8988T (cell line): Measurements from ENCODE around the gene SP9.

Experiments
- DNase-seq: peaks from one replicate; pipeline ENCODE4 v3.0.0; 2011

Gene SP9

DNA sequence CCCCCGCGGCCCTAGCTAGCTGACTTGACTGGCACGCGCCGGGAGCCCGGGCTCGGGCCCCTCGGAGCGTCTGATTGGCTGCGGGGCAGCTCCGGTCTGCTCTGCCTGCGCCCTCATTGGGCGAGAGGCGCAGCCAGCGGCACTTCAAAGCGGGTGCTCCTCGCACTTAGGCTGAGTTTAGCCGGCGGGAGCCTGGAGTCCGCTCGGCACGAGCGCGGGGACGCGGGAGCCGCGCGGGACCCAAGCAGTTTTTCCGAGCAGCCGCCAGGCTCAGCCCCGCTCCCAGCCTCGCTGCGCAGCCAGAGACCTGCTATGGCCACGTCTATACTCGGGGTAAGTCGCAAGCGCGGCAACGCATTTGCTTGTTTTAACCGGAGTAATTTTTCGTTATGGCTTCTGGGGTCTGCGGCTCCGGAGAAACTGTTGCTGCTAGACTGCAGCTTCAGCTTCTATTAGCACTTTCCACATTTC lies at the start of gene SP9:
SP9 (plus strand) TSS at position 174 of the 471 bp plus-strand sequence; CDS start at position 313, 139 bp downstream.
- DNase-seq, result no peak

DNA sequence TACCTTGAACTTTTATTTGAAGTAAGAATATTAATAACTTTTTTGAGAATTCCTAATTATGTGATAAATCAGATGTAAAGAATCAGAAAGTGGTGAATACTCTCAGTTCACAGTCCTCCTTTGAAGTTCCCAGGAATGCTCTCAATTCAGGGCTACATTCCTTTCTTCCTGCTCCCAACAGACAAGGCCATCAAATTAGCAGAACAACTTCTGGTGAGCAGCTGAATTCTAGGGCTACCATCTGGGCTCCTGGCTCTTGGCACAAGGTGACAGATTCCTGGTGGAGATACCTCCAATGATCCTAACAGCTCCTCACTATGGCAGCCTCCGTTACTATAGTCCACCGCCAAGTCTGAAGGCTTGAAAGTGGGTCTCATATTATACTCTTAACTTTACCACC lies 48.6 kb upstream of the SP9 start:
- DNase-seq, result no peak

DNA sequence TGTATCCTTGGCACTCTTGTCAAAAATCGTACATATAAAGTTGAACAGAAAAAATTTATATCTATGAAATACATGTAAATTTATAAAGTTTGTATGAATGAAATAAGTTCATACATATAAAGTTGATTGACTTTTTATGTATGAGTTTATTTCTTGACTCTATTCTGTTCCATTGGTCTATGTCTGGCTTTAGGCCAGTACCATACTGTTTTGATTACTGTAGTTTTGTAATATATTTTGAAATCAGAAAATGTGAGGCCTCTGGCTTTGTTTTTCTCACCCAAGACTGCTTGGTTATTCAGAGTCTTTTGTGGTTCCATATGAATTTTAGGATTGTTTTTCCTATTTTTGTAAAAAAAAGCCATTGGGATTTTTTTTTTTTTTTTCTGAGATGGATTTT lies 41.8 kb upstream of the SP9 start:
- no peak for DNase-seq

DNA sequence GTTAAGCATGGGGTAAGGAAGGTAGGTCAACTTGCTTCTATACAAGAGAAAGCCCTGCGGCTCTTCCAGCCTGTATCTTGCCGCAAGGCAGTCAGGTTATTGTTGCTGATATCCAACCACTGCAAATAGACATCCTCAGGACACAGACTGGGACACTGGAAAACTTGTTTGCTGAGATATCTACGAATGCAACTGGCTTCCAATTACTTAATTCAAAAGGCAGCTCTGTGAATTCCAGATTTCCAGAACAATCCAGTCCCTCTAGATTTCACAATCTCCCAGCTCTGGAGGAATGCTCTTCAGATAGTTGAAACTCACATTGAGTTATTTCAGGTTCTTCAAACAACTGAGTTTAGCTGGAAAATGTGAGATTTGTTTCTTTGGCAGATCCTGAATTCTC lies 34.6 kb upstream of the SP9 start:
- no peak for DNase-seq

DNA sequence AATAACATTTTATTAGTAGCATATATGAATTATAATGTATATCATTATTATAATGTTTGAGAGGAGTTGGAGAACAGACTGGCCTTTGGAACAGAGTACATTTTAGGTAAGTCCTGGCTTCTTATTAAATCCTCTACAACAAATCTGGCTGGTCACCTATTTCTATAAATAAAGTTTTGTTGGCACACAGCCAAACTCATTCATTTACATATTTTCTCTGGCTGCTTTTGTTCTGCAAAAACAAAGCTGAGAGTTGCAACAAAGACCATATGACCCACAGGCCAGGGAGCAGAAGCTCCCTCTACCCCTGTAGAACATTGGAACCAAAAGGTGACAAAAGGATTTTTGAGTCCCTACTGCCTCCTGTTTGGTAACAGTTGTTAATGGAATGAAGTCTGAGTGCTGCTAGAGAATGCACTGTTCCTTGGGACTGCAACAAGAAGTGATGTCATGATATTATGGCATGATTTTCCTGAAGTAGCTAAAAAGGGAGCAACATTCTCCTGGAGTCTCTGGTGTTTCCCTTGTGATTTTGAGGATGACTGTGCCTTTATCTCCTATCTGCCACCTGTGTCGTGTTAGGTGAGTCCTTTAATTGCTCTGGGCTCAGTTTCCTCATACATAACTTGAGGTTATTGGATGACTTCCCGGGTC lies 22.0 kb upstream of the SP9 start:
- no peak for DNase-seq

DNA sequence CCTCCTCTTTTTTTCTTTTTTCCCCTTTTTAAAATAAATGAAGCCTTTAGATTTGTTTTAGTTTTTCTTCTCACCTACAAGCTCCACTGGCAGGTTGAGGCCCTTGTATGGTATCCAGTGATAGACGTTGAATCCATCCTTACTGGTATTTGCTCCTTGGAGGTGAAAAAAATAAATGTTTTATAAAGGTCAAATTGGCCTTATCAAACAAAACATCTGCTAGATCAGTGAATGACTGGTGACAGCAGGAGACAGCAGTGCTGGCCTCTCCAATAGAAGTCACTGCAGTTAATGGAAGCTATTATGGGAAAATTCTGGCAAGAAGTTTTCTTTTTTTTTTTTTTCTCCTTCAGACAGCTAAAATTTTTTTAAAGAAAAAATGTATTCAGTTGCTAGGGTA lies 12.6 kb upstream of the SP9 start:
- DNase-seq, result no peak

DNA sequence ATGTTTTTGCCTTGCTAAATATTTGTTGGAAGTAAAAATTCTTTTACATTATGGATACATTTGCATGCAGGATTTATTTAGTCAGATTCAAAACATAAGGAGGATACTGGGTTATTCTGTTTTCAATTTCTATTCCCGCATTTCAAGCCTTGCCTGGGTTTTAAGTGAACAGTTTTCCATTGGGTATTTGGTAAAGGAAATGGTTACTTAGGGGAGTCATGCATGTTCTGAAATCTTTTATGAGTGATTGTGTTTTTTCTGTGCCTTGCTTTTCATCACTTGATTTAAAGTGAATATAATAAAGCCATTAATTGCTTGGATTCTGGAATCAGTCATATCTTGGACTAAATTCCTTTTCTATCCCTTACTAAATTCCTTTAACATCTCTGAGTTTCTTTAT lies 12.0 kb upstream of the SP9 start:
- no peak for DNase-seq

DNA sequence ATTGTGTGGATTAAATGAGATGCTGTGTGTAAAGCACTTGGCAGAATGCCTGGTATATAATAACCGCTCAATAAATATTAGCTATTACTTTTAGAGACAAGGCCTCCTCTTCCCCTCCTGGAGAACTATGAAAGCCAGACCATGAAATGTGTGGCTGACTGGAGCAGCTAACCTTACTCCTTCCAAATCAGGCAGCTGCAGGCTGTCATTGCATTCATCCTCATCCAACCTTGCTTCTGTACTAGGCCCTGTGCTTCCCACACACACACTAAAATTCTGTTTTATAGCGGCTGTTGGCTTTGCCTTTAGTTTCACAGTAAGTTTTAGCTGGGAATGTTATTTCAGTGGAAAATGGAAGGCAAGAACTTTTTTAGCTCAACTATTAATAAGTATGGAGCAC lies 10.2 kb upstream of the SP9 start:
- no peak for DNase-seq

DNA sequence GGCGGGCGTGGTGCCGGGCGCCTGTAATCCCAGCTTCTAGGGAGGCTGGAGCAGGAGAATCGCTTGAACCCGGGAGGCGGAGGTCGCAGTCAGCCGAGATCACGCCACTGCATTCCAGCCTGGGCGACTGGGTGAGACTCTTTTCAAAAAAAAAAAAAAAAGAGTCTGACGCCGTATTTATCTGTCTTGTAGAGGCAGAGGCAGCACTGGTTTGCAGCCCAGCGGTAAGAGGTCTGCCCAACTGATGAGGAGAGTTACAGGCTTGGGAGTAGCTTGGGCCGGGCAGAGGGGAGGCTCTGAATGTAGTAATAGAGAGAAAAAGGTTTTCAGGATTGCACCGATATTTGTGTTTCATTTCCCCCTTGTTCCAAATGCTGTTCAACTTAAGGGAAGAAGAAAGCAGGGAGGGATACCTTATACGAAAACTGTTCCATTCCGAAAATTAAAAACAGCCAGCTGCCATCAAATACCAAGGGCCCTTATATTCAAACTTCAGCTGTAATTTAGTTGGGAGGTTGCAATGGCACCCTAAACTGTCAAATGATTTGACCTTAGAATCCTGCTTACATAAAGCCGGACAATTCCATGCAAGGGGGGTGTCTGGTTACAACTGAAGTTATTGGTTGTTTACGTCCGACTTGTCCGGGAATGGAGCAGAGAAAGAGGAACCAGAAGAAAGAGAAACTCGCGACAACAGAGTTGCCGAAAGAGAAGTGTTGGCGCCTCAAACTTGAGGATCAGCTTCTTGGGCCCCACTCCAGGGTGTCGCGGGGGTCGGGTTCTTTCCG lies 9.2 kb upstream of the SP9 start:
- DNase-seq, result no peak

DNA sequence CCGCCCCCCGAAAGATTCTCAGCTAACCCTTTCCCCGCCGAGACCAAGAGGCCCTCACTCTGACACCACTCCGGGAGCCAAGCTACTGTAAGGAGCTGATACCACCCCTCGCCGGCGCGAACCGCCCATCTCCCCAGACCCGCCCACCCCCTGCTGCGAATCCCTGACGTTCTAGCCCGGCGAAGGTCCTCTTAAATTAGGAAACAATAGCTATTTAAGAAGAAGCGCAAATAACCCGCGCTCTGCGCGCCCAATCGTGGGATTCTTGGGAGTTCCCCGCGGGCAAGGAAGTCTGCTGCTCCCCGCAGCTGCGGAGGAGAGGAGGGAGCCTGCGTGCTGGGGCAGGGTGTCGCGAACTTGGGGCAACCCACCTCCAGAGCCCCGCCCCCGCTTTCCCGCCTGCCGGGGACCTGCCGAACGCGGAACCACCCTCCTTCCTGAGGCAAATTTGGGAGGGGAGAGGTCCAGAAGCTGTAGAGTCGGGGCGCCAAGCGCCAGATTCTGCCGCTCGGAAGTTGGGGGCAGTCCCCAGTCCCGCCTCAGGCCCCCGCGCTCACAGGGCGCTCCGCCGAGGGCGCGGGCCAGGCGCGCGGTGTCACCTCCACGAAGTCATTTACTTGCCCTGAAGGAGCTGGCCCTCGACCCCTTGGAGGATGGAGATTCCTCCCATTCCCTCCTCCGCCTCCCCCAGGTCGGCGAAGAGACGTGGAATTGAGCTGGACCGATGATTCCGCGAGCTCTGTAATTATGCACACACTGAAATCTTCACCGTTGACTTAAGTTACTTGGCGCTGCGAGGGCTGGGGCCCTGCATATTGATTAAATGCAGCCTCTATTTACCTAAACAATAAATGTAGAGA lies 8.4 kb upstream of the SP9 start:
- DNase-seq, result no peak

DNA sequence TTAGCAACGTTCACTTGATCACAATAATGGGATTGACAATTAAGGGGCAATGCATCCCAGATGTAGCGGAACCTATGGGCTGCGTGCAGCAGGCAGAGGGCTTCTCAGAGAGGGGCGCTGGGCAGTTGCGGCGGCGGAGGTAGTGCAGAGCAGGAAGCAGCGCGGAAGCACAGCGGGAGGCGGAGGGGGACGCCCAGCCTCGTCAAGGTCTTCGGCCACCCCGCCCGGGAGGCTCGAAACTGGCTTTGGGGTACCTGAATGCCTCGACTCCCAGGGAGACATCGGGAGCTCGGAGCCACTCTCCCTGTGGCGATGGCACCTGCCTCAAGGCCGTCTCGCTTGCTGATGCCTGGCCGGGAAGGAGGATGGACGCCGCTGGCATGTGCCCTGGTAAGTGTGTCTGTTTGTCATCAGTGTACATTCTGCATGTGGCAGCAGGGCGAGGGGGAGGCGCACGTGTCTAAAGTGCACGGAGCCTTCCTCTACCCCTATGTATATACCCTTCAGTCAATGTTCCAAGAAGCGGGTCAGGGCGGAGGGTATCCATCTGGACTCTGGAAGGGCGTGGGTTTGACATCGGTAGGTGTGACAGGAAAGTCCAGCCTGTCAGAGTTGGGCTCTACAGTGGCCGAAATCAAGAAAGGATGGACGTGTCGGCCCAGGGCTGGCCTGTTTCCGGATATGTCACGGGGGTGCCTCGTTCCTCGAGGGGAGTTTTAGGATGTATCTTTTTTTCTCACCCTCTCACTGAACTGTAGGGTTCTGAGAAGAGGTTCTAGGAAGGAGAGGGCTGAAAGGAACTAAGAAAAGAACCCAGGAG lies 7.5 kb upstream of the SP9 start:
- DNase-seq, result no peak

DNA sequence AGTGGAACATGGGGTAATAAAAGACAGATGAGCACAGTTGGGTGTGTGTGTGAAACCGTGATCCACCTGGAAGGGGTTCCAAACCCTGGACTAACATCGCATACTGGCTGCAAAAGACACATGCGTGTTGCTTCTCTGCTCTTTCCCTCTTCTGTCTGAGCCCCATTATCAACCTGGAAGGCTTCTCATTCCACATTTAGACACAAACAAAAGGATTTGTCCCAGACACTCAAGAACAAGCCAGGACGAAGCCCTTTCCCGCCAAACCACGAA lies 7.0 kb upstream of the SP9 start:
- DNase-seq, result no peak

DNA sequence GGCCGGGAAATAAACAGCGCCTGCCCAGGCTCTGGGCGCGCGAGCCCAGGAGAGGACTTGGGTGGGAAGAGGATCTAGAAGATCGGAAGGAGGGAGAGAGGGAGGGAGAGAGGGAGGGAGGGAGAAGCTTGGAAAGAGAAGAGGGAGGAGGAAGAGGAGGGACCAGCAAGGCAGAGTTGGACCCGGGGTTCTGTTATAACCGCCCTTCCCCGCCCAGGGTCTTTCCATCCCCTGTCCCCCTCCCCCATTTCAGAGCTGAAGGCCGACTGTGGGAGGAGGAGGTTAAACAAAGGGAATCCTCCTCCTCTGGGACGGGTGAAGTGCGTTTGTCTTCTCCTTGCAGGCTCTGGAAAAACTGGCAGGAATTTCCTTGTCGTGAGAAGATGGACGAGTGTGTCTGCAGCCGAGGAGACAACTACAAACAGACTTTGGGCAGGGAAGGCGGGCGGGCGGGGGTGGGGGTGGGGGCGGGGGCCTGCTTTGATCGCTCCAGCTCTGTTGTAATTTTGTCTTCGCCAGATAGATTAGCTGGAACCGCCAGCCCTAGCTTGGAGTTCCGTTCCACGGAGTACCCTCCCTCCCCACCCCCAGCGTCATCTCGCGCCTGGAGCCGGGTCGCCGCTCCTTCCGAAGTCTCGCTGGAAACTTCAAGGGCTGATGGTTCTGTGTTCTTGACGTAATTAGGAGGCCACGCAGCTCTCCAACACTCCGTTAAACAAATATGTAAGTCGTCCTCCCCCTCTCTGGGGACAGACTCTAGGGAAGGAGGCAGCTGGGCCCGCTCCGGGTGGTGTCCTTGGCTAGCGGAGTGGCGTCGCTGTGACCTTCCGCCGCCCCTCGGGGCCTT lies 6.4 kb upstream of the SP9 start:
- no peak for DNase-seq

DNA sequence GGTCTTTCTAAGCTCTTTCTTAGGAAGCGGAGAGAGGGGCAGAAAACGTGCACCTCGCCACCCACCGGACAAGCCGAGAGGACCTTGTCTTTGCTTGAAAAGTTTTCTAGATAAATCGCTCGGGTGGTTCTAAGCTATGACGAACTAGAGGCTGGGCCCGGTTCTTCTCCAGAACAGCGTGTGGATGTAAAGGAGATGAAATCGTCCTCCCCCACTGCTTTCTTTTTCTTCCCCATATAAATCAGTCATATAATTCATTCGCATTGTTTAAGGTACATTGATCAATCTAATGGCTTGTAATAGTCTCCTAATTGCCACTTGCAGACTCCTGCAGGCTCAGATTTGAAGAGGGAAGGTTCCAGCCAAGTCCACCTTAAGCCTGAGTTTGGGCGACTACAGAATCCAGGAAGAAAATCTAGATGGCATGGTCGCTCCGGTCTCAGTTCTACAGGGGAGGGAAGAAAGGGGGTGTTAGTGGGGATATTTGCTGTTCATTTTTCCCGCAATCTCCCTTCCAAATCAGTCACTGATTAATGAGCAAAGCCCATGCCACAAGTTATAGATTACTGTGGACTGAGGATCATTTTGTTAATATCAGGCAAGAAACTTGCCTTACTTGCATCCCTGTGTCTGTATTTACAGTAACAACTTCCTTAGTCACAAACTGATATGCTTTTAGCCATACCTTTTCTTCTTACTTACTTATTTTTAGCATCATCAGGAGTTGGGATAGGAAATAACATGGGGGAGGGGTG lies 5.6 kb upstream of the SP9 start:
- no peak for DNase-seq

DNA sequence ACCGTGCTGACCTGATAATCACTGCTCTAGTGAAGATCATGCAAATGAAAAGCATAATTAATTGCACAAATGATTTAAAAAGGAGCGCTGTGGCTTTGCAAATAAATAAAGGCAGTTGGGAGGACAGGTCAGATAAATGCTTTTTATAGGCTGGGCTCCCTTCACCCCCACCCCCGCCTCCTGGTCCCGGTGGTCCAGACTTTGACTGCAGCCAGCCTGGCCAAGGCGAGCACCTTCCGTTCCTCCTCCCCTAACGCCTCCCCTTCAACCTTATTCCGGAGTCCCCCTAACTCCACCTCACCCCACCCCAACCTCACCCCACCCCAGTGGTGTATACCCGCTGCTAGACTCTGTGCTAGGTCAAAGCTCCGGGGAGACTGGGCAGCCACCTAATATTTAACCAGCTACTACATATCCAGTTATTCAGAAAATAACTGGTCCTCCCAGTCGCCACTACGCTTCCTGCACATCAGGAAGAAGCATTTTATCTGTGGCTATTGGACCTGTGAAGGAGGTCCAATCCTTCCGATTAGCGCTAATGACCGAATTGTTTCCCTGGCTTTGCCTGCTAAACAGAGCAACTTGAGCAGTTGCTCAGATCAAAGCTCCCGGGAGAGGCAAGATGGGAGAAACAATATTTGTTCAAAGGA lies 3.7 kb upstream of the SP9 start:
- no peak for DNase-seq

DNA sequence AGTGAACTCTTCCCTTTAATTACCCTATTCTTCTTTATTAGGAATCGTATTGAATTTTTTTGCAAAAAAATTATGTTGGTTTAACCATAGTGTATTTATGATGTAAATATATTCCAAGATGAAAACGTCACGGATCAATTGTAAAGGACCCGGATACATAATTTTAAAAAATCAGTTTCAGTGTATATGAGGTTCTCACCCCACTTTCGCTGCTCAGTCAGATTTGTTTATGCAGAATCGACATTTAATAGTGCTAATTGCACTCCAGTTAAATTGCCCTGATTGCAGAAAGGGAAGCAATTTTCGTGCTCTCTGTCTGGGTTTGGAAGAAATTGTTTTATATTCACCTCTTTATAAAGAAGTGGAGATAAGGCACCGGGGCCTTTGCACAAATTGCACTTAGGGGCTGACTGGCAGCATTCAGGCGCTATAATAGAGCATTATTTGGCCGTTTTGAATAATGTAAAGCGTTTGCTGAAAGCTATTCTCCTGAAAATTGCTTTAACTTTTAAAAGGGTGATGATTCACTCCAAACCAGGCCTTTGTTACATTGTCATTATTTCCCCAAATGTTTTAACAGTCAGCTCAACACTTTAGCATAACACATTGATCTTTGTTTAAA lies 3.0 kb upstream of the SP9 start:
- DNase-seq, result no peak

DNA sequence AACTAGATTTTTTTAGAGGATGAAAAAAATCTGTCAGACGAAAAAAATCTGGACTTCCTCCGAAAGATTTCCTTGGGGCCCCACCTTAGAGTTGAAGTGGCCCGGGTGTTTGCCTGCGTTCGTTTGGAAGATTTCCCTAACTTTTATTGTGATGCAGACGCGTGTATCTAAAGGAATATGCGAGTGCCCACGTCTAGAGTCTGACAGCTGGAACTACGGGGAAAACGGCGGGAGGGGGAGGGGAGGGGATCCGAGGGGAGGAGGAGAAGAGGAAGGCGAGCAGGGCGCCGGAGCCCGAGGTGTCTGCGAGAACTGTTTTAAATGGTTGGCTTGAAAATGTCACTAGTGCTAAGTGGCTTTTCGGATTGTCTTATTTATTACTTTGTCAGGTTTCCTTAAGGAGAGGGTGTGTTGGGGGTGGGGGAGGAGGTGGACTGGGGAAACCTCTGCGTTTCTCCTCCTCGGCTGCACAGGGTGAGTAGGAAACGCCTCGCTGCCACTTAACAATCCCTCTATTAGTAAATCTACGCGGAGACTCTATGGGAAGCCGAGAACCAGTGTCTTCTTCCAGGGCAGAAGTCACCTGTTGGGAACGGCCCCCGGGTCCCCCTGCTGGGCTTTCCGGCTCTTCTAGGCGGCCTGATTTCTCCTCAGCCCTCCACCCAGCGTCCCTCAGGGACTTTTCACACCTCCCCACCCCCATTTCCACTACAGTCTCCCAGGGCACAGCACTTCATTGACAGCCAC lies 2.4 kb upstream of the SP9 start:
- no peak for DNase-seq

DNA sequence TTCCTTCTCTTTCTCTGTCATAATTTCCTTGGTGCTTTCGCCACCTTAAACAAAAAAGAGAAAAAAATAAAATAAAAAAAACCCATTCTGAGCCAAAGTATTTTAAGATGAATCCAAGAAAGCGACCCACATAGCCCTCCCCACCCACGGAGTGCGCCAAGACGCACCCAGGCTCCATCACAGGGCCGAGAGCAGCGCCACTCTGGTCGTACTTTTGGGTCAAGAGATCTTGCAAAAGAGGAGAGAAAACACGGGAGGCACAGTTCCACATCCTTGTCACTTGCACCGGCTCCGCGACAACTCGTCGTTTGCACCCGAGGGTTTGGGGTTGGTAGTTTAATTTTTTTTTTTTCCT lies 1.8 kb upstream of the SP9 start:
- DNase-seq, result no peak
